ENCODE measurements around the gene CHRDL2.

CHRDL2 gene

GRCh38 chr11:74685338-74685737, 45.9 kb downstream of the CHRDL2 start:
- Histone ChIP-seq H3K4me2 (ENCODE audit: low read depth, low read length) (no peak overlapping the region), H3K79me2 (ENCODE audit: low read length) (no peaks in the 10 kb centered on the region), H3K4me1 (ENCODE audit: low read length) (no peaks in the 10 kb centered on the region), H3K9ac (ENCODE audit: low read length) (no peak overlapping the region), H2AFZ (ENCODE audit: low read length) (no peak overlapping the region), H4K20me1 (ENCODE audit: insufficient read depth, low read length) (no peaks in the 10 kb centered on the region), H3F3A (ENCODE audit: insufficient read depth, low read length) (no peaks in the 10 kb centered on the region), H3K27ac (ENCODE audit: low read length) (no peak overlapping the region), H3K27me3 (replicated peaks; ENCODE audit: insufficient read depth, low read length) (no peaks in the 10 kb centered on the region), H3K4me3 (ENCODE audit: low read length) (no peak overlapping the region), H3K36me3 (replicated peaks; ENCODE audit: insufficient read depth, low read length) (no peaks in the 10 kb centered on the region), H3K9me3 (replicated peaks; ENCODE audit: insufficient read depth, low read length) (no peaks in the 10 kb centered on the region), H3K9me2 (replicated peaks; ENCODE audit: insufficient read depth, low read length) (no peaks in the 10 kb centered on the region)
- no peak for TF ChIP-seq EZH2phosphoT487 (IDR thresholded peaks at IDR 0.05; ENCODE audit: low read length)
- TF ChIP-seq, protein P1, sequence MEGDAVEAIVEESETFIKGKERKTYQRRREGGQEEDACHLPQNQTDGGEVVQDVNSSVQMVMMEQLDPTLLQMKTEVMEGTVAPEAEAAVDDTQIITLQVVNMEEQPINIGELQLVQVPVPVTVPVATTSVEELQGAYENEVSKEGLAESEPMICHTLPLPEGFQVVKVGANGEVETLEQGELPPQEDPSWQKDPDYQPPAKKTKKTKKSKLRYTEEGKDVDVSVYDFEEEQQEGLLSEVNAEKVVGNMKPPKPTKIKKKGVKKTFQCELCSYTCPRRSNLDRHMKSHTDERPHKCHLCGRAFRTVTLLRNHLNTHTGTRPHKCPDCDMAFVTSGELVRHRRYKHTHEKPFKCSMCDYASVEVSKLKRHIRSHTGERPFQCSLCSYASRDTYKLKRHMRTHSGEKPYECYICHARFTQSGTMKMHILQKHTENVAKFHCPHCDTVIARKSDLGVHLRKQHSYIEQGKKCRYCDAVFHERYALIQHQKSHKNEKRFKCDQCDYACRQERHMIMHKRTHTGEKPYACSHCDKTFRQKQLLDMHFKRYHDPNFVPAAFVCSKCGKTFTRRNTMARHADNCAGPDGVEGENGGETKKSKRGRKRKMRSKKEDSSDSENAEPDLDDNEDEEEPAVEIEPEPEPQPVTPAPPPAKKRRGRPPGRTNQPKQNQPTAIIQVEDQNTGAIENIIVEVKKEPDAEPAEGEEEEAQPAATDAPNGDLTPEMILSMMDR (IDR thresholded peaks at IDR 0.05; ENCODE audit: low read length), result no peak
- TF ChIP-seq EZH2 (optimal IDR thresholded peaks at IDR 0.05; ENCODE audit: low read depth, low read length), result no peak
- DNase-seq, result no peak

DNA sequence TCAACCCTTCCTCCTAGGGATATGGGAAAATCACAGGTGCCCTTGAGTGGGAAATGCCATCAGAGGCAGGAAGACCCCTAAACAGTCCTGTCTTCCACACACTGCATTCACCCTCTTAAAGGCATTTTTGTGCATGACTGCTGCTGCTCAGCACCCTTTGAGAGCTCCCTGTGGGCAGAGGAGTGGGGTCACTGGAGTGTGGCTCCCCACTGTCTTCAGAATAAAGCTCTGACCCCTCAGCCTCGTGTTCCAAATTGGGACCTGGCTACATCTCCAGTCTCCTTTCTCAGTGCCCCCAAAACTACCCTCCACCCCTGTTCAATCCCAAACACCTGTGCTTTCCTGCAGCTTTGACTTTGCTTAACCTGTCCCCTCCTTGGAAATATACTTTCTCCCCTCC, 46.6 kb downstream of the CHRDL2 start:
- no peaks in the 10 kb centered on the region for H3K4me1 ChIP-seq (ENCODE audit: low read length)
- H4K20me1 ChIP-seq (ENCODE audit: insufficient read depth, low read length), result no peaks in the 10 kb centered on the region
- H3K79me2 ChIP-seq (ENCODE audit: low read length), result no peaks in the 10 kb centered on the region
- H2AFZ ChIP-seq (ENCODE audit: low read length), result no peak overlapping the region
- no peaks in the 10 kb centered on the region for H3K9me3 ChIP-seq (replicated peaks; ENCODE audit: insufficient read depth, low read length)
- H3K9ac ChIP-seq (ENCODE audit: low read length), result no peak overlapping the region
- no peaks in the 10 kb centered on the region for H3K36me3 ChIP-seq (replicated peaks; ENCODE audit: insufficient read depth, low read length)
- no peaks in the 10 kb centered on the region for H3K9me2 ChIP-seq (replicated peaks; ENCODE audit: insufficient read depth, low read length)
- TF ChIP-seq, protein P1 (IDR thresholded peaks at IDR 0.05; ENCODE audit: low read length), result no peak
- TF ChIP-seq EZH2 (optimal IDR thresholded peaks at IDR 0.05; ENCODE audit: low read depth, low read length), result no peak
- no peak for TF ChIP-seq EZH2phosphoT487 (IDR thresholded peaks at IDR 0.05; ENCODE audit: low read length)
- no peaks in the 10 kb centered on the region for H3F3A ChIP-seq (ENCODE audit: insufficient read depth, low read length)
- no peak overlapping the region for H3K4me2 ChIP-seq (ENCODE audit: low read depth, low read length)
- H3K27ac ChIP-seq (ENCODE audit: low read length), result no peak overlapping the region
- H3K4me3 ChIP-seq (ENCODE audit: low read length), result no peak overlapping the region
- no peaks in the 10 kb centered on the region for H3K27me3 ChIP-seq (replicated peaks; ENCODE audit: insufficient read depth, low read length)
- DNase-seq, result no peak

- H3K9ac ChIP-seq (ENCODE audit: low read length), result no peak overlapping the region
- no peak overlapping the region for H3K4me3 ChIP-seq (ENCODE audit: low read length)
- H3K9me2 ChIP-seq (replicated peaks; ENCODE audit: insufficient read depth, low read length), result no peaks in the 10 kb centered on the region
- H3K79me2 ChIP-seq (ENCODE audit: low read length), result no peaks in the 10 kb centered on the region
- DNase-seq, result no peak
- no peaks in the 10 kb centered on the region for H3K27me3 ChIP-seq (replicated peaks; ENCODE audit: insufficient read depth, low read length)
- H3K4me2 ChIP-seq (ENCODE audit: low read depth, low read length), result peak overlapping the region; percentile 15; the same call in 1 of the 2 replicates
- no peak for TF ChIP-seq EZH2 (optimal IDR thresholded peaks at IDR 0.05; ENCODE audit: low read depth, low read length)
- no peak for TF ChIP-seq EZH2phosphoT487 (IDR thresholded peaks at IDR 0.05; ENCODE audit: low read length)
- TF ChIP-seq, protein P1 (IDR thresholded peaks at IDR 0.05; ENCODE audit: low read length), result no peak
- H3K9me3 ChIP-seq (replicated peaks; ENCODE audit: insufficient read depth, low read length), result no peaks in the 10 kb centered on the region
- H3K4me1 ChIP-seq (ENCODE audit: low read length), result no peaks in the 10 kb centered on the region
- no peaks in the 10 kb centered on the region for H3K36me3 ChIP-seq (replicated peaks; ENCODE audit: insufficient read depth, low read length)
- no peak overlapping the region for H3K27ac ChIP-seq (ENCODE audit: low read length)
- H4K20me1 ChIP-seq (ENCODE audit: insufficient read depth, low read length), result no peaks in the 10 kb centered on the region
- H3F3A ChIP-seq (ENCODE audit: insufficient read depth, low read length), result no peaks in the 10 kb centered on the region
- H2AFZ ChIP-seq (ENCODE audit: low read length), result peak overlapping the region; percentile 23; the same call in 1 of the 2 replicates
These were observed 47.2 kb downstream of the CHRDL2 start for GRCh38 chr11:74683941-74684481.

Measured in MM.1S (cell line).